ENCODE results near the gene SH3BP4.

The SH3BP4 gene

DNA sequence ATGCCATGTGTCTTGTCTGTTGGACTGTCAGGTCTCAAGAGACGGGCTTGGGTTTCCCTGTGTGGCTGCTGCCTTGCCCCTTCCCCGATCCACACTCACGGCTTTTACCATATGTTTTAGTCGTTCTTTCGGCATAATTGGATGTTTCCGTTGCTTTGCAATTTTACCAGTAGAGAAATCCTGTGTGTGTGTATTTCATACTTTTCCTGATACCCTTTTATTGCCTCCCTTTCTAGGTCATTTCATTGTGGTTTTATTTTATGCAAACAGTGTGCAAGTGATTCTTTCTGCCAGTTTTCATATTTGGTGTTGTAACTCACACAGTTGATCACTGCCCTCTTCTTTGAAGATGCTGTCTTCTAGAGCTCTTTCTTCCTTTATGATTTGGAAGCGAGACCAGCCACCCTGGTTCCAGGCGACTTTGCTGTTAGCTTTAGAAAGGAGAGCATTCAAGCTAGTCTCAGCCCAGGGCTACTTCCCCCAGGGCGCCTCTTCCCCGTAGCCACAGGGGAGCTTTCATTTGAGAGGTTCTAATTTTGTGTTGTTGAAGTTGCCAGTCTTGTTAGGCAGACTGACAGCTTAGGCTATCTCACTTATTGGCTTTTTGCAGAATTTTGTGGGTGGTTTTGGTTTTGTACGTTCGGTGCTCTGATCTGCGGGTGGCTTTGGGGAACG lies 17.0 kb downstream of the SH3BP4 start:
- no peak for DNase-seq

DNA sequence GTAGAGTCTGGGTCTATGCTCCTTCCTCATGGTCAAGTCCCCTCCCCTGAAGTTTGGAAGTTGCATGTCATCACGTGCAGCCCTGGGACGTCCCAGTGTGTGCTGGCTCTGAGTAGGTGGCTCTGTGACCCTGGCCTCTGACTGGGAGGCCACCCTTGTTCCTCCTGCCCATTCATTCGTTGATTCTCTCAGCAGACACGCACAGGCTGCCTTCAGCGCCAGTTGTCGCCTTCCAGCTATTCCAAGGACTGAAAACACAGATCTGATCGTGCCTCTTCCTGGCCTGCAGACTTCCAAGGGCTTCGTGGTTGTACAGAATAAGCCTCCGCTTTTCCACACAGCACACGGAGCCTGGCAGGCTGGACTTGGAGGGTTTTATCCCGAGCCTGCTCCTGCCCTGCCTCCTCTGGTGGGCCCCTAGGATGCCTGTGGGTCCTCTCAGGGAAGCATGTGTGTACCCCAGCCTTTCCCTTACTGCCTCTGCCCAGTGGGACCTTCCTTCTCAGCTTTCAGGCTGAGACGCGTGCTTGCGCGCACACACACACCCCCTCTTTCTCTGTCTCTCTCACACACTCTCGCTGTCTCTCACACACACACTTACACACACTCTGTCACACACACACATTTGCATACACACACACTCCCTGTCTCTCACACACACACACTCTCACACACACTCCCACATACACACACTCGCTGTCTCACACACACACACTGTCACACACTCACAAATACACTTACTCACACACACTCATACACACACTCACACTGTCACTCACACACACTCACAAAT lies 17.7 kb downstream of the SH3BP4 start:
- no peak for DNase-seq

DNA sequence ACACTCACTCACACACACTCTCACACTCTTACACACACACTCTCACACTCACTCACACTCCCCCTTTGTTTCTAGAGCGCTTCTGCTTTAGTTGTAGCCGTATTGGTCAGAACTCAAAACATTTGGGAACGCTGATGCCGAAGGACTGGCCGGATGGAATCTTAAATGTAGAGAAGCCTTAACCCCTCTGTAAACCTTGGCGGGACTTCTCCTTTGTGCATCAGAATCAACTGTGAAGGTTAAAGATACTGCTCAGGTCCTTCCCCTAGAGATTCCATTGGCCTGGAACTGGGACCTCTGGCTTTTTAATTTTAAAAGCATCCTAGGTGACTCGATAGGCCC lies 18.3 kb downstream of the SH3BP4 start:
- no peak for DNase-seq

DNA sequence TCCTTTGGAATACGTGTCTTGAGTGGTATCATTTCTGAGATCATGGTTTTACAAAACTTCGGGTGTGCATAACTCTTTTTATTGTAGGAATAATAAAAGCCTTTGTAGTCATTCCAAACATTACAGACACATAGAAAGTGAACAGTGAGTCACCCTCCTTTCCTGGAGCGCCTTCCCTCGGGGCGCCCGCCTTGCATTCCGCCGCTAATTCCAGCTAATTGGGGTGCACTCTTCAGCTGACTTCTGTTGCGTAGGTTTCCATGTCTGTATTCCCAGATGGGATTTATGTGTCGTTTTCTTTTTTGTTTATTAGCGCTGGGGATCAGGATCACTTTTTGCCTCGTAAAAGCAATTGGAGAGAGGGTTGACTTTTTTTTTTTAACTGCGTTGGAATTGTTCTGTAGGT lies 18.7 kb downstream of the SH3BP4 start:
- no peak for DNase-seq

DNA sequence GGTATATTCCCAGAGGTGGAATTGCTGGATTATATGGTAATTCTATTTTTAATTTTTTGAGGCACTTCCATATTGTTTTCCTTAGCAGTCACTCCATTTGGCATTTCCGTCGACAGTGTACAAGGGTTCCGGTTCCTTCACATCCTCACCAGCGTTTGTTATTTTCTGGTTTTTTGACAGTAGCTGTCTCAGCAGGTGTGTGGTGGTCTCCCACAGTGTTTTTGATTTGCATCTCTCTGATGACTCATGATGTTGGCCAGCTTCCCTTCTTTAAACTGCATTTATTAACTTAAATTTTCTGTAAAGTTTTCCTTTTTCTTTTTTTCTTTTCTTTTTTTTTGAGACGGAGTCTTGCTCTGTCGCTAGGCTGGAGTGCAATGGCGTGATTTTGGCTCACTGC lies 19.7 kb downstream of the SH3BP4 start:
- DNase-seq: no peak

DNA sequence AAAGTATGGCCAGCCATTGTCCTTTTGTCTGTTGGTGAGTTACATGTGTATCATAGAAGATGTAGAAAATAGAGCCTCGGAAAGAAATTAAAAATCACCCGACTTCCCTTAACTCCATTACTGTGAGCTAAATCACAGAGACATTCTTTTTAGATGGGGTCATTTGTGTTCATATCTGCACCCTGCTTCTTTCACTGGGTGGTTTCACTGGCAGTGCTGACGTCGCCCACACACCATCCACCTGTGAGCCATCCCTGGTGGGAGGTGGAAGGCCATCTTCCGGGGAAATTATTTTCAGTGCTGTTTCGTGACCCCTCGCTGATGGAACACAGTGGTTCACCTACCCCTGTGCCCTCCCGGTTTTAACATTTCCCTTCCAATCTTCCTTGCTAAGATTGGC lies 21.2 kb downstream of the SH3BP4 start:
- DNase-seq: no peak

DNA sequence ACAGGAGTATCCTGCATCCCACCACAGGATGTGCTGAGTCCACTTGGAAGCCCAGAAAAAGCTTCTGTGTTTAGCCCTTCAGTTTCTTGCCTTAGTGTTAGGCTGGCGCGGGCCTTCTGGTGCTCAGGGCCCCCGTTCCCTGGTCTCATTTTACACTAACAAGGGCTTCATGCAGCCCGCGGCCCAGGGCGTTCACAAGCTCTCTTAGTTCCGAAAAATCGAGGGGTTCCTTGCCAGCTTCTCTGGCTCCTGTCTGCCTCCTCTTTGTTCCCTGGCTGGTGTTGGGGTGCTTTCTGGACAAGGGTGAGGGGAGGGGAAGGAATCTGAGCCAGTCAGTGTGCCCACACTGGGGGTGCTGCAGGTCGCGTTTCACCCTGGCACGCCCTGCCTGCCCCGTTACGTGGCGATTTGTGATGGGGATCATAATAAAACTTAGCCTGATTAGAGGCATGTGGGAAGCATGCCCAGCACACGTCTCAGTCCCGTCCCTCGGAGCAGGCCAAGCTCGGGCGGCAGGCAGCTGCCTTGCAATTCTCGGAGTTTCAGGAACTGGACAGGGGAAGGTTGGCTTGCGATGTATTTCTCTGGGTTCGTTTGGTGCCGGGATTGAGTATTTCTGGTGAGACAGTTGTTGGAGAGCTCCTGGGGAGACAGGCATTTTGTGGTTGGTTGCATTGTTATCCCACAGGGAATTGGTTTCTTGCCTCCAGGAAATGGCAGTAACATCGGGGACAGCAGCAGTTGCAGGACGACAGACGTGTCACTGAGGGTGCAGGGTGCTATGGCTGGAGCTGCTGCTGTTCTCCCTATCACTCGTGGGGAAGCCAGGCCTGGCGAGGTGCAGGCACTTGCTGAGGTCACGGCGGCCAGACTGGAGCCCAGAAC lies 22.9 kb downstream of the SH3BP4 start:
- DNase-seq: no peak

DNA sequence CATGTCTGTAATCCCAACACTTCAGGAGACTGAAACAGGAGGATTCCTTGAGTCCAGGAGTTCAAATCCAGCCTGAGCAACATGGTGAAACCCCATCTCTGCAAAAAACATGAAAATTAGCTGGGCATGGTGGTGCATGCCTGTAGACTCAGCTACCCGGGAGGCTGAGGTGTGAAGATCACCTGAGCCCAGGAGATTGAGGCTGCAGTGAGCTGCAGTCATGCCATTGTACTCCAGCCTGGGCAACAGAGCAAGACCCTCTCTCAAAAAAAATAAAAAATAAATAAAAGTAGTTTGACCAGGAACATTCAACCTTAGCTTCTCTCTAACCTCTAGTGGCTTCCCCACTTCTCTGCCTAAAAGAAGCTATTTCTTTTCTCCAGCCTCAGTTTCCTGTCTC lies 23.8 kb downstream of the SH3BP4 start:
- DNase-seq: no peak

DNA sequence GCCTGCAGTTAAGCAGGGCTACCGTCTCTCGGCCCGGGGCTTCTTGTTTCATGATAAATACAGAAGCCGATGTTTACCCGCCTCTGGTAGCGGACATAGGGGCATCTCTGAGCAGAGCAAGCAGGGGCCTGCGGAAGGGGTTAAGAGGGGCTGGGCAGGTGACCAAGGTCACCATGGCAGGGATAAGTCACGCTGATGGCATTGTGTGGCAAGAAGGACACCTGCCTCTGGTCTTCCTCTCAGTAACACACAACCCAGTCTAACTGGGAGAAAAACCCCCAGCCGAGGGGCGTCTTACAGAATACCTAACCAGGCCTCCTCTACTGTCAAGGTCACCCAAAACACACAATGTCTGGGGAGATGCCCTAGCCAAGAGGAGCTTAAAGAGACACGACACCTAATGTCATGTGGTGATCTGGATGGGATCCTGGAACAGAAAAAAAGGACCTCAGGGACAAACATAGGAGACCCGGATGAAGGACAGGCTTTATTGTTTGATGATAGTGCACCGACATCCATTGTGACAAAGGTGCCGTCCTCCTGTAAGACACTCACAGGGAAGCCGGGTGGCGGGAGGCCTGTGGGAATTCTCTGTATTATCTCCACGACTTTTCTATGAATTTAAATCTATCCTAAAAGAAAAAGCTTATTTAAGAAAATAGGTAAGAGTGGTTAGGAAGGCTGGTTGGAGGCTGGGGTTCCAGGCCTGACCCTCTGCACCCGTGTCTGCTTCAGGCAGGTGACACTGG lies 24.8 kb downstream of the SH3BP4 start:
- DNase-seq: no peak

DNA sequence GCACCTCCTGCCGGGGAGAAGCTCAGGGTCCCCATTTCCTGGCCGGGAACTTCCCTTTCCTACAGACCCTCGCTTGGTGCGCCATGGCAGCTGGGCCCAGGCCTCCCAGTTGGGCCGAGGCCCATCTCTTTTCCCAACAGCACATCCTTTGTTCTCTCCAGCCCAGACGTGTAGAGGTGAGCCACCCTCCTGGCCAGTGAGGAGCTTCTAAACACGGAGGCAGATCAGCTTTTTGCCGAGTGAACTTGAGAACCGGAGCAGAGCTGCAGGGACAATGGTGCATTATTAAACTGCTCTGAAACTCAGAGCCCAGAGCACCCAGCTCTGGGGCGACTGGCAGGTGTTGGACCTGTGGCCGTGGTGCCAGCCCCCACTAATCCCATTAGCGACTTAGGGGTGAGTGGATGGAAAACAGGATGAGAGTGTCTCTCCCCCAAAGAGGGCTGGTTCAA lies 25.4 kb downstream of the SH3BP4 start:
- no peak for DNase-seq

DNA sequence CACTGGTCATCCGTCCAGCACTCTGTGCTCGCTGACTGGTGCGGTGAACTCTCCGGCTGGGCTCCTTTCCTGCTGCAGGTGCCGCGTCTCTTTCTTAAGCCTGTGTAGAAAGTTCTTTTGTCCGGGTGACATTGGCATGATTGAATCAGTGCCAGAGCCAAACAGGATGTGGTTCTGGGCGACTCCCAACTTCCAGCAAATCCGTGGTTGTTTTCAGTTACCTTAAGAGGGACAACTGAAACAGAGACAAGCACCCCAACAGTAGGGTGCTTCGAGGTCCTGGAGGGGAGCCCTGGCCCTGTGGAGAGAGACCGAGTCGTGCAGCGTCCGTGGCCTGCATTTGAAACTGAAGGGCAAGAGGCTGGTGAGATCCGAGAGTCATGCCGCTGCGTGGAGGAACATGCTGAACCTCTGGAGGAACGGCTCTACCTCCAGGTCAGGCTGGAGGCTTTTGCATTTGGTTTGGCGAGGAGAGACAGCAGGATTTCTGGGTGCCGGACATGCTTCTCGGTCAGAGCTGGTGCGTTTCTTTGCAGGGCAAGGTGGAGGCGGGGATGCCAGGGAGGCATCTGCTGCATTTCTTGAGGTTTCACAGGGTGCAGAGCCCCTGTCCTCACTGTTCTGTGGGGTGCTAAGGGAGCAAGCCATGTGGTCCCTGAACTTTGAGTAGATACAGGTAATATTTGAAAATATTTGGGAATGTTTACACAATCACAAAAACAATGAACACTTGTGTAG lies 26.8 kb downstream of the SH3BP4 start:
- no peak for DNase-seq

DNA sequence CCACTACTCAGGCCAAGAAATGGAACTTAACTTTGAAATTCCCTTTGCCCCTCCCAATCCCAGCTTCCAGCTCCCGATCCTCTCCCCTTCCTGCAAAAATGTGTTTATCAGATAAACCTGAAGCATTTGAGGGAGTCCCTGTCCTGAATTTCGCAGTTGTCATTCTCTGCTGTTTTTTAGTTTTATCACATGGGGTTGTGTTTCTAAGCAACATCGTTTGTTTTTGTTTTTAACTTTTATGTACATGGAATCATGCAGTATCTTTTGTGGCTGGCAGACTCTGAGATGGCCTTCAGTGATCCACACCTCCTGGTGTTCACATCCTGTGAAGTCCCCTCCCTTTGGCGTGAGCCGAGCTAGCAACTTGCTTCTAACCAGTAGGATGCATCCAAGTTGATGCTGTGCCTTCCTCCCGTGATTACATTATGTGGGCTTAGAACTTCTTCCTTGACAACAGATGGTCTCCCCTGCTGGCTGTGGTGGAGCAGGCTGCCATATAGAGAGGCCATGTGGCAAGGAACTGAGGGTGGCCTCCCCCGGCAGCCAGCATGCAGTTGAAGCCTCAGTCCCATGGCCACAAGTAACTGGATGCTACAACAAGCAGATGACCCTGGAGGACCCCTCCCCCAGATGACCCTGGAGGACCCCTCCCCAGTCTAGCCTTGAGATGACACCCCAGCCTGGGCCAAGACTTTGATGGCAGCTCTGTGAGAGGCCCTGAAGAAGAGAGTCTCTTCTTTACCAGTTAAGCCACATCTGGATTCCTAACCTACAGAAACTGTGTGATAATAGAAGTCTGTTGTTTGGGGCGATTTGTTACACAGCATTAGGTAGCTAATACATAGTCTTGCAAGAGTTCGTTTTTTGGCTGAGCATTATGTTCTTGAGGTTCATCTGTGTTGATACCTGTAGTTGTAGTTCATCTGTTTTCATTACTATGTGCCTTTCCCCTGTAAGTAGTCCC lies 27.7 kb downstream of the SH3BP4 start:
- no peak for DNase-seq

DNA sequence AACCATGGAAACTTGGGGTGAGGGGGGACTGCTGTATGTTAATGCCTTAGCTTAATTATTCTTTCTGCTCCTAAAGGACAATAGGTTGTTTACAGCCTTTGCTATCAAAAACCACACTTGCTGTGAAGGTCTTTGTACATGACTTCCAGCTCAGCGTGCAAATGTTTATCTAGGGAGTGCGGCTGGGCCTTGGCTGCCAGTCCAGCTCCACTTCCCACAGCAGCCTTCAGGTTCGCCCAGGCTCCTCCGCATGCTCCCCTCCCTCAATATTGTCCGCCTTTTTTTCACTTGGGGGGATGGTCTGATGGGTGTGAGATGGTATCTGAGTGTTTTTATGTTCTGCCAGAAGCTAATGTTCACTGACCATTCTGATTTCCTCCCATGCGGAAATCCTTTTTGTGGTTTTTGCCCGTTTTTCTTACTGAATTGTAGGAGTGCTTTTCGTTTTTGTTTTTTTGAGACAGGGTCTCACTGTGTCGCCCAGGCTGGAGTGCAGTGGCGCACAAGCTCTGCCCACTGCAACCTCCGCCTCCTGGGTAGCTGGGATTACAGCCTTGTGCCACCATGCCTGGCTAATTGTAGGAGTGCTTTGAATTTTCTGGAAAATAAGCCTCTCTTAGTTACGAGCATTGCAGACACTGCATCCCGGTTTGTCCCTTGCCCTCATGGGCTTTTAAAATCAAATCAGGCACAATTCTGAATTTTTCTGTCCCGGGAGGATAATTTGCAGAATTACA lies 28.8 kb downstream of the SH3BP4 start:
- DNase-seq: no peak

DNA sequence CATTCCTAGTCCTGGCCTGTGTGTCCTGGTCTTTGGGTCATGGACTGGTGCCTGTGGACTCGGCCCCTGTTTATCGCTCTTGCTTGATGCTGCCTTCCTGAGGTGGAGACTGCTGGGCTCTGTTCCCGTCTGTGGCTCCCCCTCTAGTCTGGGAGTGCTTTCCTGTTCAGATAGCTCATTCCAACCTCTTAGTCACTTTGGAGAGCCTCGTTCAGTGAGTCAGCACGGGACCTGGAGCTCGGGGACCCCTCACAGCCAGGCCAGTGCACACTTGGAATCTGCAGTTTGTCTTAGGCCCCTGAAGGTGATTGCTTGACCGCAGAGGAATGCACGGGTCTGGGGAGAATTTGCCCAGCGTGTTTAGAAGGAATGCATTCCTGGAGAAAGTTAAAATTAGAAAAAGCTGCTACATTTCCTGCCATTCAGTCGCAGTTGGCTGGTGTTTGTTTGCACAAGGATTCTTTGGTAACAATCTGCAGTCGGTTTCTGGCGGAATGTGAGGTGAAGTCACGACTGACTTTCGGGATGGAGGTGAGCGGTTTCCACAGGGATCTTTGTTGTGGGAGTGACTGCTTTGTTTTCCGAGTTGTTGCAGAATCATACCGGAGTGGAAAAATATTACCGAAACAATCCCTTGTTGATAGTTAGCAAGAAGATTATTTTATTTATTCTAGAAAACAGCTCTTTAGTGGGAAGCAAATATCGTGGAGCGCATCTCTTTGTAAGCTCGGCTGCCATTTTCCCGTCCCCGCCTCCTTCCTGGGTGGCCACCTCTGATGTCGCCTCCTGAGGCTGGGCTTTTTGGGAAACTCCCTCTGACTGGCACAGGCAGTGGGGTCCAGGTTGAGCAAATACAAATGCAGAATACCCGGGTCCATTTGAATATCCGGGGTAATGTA lies 29.6 kb downstream of the SH3BP4 start:
- no peak for DNase-seq

DNA sequence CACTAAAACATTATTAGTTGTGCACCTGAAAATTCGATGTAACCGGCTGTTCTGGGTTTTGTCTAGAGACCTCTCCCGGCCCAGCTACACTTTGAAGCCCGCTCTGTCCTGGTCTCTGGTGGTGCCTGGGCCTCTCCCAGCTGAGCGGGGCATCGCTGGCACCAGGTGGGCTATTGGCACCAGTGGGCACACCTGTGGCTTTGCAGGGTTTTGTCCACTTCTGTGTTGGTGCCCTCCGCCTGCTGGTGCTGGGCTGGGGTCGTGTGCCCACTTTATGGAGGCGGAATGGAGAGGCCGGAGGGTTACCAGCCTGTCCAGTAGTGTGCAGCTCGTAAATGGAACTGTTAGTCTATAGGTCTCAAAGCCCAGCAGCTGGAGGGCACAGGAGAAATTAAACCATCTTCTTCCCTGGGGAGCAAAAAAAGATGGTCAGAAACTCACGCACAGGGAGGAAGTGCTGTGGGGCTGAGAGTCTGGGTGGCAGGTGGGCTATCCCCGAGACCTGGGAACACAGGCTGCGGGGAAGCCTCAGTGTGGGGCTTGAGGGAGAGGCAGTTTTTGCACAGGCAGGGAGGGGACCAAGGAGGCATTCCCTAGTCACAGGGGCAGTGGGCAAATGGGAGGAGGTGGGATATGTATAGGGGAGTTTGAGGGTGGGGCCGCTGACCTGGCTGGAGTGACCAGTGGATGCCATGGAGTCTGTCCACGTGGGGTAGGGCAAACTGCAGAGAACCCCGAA lies 30.4 kb downstream of the SH3BP4 start:
- no peak for DNase-seq

DNA sequence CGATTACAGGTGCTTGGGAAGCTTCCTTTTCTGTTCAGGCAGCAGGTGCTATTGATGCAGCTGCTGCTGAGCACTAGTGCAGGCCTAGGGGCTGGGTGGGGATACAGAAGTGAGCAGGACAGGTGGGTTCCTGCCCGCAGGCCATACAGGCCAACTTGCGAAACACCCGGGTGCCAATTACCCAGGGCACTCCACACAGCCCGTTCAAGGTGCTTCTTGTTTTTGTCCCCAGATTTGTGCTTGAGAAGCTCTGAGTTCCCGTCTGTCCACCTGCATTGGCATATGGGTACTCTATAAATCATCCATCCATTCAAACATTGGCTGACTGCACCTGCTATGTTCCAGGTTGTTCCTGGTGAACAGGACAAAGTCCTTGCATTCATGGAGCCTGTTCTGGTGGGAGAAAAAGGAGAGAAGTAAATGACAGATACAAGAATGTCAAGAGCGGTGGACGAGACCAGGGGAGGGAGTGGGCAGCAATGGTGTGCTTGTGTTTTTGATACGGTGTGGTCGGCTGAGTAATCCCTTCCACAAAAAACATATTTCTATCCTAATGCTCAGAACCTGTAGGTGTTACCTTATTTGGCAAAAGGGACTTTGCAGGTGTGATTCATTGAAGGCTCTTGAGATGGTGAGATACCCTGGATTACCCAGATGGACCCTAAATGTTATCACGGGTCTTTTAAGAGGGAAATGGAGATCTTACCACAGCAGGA lies 31.4 kb downstream of the SH3BP4 start:
- DNase-seq: peak; percentile 45

DNA sequence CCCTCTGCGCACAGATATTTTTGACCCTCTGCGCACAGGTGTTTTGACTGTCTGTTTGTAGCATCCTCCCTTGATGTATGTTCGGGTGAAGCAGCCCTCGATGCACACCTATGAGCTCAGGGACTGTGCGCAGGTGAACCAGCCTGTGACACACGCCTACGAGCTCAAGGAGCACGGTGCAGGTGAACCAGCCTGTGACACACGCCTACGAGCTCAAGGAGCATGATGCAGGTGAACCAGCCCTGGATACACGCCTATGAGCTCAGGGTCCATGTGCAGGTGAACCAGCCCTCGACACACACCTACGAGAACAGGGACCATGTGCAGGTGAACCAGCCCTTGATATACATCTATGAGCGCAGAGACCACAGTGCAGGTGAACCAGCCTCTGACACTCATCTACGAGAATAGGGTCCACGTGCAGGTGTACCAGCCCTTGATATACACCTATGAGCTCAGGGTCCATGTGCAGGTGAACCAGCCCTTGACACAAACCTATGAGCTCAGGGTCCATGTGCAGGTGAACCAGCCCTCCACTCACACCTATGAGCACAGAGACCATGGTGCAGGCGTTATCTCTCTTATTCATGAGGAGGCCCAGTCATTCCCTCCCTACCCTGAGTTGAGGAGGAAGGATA lies 33.9 kb downstream of the SH3BP4 start:
- DNase-seq: no peak

Data from NCI-H1092 (cell line).